Measurements from ENCODE around the gene THEMIS2.

DNA sequence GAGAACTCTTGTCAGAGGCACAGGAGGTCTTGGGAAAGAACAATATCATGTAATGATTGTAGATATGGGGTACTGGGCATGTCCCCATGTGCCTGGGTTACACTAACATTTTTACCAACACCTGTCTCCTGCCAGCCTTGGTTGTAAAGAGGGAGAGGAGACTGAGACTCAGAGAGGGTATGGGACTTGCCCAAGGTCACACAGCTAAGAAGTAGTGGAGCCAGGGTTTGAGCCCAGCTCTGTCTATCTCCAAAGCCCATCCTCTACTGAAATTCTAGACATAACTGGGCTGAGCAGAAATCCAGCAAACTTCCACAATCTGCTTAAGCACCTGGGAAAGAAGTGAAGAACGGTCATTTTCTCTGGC lies 2.6 kb upstream of the THEMIS2 start:
- TF ChIP-seq, protein P1, sequence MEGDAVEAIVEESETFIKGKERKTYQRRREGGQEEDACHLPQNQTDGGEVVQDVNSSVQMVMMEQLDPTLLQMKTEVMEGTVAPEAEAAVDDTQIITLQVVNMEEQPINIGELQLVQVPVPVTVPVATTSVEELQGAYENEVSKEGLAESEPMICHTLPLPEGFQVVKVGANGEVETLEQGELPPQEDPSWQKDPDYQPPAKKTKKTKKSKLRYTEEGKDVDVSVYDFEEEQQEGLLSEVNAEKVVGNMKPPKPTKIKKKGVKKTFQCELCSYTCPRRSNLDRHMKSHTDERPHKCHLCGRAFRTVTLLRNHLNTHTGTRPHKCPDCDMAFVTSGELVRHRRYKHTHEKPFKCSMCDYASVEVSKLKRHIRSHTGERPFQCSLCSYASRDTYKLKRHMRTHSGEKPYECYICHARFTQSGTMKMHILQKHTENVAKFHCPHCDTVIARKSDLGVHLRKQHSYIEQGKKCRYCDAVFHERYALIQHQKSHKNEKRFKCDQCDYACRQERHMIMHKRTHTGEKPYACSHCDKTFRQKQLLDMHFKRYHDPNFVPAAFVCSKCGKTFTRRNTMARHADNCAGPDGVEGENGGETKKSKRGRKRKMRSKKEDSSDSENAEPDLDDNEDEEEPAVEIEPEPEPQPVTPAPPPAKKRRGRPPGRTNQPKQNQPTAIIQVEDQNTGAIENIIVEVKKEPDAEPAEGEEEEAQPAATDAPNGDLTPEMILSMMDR (IDR thresholded peaks at IDR 0.05; ENCODE audit: low read depth, low read length), result no peak
- TF ChIP-seq POLR2A (IDR thresholded peaks at IDR 0.05; ENCODE audit: extremely low read depth, insufficient read length) (no peak), MYC (IDR thresholded peaks at IDR 0.05; ENCODE audit: low read depth, low read length) (no peak)
- TF ChIP-seq, protein P2, sequence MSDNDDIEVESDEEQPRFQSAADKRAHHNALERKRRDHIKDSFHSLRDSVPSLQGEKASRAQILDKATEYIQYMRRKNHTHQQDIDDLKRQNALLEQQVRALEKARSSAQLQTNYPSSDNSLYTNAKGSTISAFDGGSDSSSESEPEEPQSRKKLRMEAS (IDR thresholded peaks at IDR 0.05; ENCODE audit: low read depth, low read length), result no peak

Measured in NB4 (cell line).